ENCODE data around the gene ACTR1A. TPM values are rescaled to one million over a fixed set of nuclear protein-coding genes. Genes with fewer than 3 reads are reported as not detected.
A peak's percentile ranks its signal among the peaks of the same experiment; 100 is the strongest.

The ACTR1A gene
- total and polyA plus RNA-seq, 9 of the 15 experiments (the other 6 are each of a cell fraction or from before 2014, with no cell fraction given) = 36.3 to 77.2 (median 49.6) TPM

DNA sequence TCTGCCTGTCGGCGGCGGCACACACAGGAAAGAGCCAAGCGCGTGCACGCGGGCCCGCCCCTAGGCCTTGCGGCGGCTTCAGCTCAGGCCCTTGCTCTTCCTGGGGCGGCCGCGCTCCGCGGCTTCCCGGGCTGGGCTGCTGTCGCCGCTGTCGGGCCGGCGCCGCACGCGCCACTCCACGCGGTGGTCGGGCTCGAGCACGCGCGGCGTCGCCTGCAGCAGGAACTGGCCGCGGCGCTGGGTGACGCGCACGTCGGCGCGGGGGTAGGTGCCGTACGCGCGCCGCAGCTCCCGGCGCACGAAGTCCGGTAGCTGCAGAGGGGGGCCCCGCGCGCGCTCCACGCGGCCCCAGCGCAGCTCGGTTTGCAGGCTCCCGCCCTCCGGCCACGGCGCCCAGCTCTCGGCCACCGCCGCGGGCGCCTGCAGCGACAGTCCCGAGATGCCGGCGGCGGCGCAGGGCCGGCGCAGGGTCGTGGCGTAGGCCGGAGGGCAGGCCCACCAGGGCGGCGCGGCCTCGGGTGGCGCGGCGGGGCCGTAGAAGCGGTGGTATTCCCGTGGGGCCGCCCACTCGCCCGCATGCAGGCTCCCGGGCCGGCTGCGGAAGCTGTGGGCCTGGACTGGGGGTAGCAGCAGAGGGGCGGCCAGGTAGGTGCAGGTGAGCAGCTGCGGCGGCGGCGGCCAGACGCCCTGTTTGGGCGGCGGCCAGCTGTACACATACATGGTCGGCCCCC lies 52.0 kb downstream of the ACTR1A start (continued):
- TF ChIP-seq, protein P1, sequence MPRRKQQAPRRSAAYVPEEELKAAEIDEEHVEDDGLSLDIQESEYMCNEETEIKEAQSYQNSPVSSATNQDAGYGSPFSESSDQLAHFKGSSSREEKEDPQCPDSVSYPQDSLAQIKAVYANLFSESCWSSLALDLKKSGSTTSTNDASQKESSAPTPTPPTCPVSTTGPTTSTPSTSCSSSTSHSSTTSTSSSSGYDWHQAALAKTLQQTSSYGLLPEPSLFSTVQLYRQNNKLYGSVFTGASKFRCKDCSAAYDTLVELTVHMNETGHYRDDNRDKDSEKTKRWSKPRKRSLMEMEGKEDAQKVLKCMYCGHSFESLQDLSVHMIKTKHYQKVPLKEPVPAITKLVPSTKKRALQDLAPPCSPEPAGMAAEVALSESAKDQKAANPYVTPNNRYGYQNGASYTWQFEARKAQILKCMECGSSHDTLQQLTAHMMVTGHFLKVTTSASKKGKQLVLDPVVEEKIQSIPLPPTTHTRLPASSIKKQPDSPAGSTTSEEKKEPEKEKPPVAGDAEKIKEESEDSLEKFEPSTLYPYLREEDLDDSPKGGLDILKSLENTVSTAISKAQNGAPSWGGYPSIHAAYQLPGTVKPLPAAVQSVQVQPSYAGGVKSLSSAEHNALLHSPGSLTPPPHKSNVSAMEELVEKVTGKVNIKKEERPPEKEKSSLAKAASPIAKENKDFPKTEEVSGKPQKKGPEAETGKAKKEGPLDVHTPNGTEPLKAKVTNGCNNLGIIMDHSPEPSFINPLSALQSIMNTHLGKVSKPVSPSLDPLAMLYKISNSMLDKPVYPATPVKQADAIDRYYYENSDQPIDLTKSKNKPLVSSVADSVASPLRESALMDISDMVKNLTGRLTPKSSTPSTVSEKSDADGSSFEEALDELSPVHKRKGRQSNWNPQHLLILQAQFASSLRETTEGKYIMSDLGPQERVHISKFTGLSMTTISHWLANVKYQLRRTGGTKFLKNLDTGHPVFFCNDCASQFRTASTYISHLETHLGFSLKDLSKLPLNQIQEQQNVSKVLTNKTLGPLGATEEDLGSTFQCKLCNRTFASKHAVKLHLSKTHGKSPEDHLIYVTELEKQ (CRISPR knock-in tag; IDR thresholded peaks at IDR 0.05) = no peak
- TF ChIP-seq ZNF12 (CRISPR knock-in tag; IDR thresholded peaks at IDR 0.05) (no peak), HDGF (IDR thresholded peaks at IDR 0.05) (no peak), NR2C2 (CRISPR knock-in tag; IDR thresholded peaks at IDR 0.05) (0 out of 2 replicates have a peak, but pooled peaks have one; percentile 23), NR2C2 (tag; IDR thresholded peaks at IDR 0.05) (0 out of 2 replicates have a peak, but pooled peaks have one; percentile 26), HDAC1 (IDR thresholded peaks at IDR 0.05) (no peak), DDX20 (tag; IDR thresholded peaks at IDR 0.05; ENCODE audit: low read depth) (no peak), ZNF347 (CRISPR knock-in tag; IDR thresholded peaks at IDR 0.05; ENCODE audit: low read depth) (no peak), ZNF197 (CRISPR knock-in tag; IDR thresholded peaks at IDR 0.05; ENCODE audit: low read depth) (no peak), PML (IDR thresholded peaks at IDR 0.05; ENCODE audit: low read length) (peak; percentile 28; the same call in 1 of the 2 replicates), TBP (optimal IDR thresholded peaks at IDR 0.05; ENCODE audit: low read depth, low read length) (no peak), SP2 (IDR thresholded peaks at IDR 0.05; ENCODE audit: extremely low read depth, low read depth, low read length, poor library complexity, severe bottlenecking) (no peak), DNMT1 (IDR thresholded peaks at IDR 0.05) (no peak), TEAD1 (CRISPR knock-in tag; IDR thresholded peaks at IDR 0.05) (peak in 1 of 2 experiments; percentile 16; a peak in 1 of 4 replicates), BRF1 (IDR thresholded peaks at IDR 0.05; ENCODE audit: borderline replicate concordance, extremely low read depth, insufficient read length) (no peak)
- TF ChIP-seq, protein P2, sequence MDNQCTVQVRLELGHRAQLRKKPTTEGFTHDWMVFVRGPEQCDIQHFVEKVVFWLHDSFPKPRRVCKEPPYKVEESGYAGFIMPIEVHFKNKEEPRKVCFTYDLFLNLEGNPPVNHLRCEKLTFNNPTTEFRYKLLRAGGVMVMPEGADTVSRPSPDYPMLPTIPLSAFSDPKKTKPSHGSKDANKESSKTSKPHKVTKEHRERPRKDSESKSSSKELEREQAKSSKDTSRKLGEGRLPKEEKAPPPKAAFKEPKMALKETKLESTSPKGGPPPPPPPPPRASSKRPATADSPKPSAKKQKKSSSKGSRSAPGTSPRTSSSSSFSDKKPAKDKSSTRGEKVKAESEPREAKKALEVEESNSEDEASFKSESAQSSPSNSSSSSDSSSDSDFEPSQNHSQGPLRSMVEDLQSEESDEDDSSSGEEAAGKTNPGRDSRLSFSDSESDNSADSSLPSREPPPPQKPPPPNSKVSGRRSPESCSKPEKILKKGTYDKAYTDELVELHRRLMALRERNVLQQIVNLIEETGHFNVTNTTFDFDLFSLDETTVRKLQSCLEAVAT (IDR thresholded peaks at IDR 0.05) = no peak
- TF ChIP-seq, protein P3, sequence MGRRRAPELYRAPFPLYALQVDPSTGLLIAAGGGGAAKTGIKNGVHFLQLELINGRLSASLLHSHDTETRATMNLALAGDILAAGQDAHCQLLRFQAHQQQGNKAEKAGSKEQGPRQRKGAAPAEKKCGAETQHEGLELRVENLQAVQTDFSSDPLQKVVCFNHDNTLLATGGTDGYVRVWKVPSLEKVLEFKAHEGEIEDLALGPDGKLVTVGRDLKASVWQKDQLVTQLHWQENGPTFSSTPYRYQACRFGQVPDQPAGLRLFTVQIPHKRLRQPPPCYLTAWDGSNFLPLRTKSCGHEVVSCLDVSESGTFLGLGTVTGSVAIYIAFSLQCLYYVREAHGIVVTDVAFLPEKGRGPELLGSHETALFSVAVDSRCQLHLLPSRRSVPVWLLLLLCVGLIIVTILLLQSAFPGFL (CRISPR knock-in tag; IDR thresholded peaks at IDR 0.05) = no peak
- TF ChIP-seq, protein P4, sequence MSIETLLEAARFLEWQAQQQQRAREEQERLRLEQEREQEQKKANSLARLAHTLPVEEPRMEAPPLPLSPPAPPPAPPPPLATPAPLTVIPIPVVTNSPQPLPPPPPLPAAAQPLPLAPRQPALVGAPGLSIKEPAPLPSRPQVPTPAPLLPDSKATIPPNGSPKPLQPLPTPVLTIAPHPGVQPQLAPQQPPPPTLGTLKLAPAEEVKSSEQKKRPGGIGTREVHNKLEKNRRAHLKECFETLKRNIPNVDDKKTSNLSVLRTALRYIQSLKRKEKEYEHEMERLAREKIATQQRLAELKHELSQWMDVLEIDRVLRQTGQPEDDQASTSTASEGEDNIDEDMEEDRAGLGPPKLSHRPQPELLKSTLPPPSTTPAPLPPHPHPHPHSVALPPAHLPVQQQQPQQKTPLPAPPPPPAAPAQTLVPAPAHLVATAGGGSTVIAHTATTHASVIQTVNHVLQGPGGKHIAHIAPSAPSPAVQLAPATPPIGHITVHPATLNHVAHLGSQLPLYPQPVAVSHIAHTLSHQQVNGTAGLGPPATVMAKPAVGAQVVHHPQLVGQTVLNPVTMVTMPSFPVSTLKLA (conservative IDR thresholded peaks at IDR 0.05) = peak; percentile 22 to 49; a peak in 1 of 4 replicates
